DND-41 (cell line): Measurements from ENCODE around the gene ACVR2B.

Experiments
- ATAC-seq: fragments of 200-7000 bp; cut with Tn5 transposase; 3 replicates; pipeline ENCODE4 v1.9.1; 2021; ENCODE audit warnings: low read depth; ENCODE audit not compliant: insufficient read depth
- DNase-seq: peaks from one replicate; pipeline ENCODE4 v3.0.0-alpha.2; 2020
- H2AFZ ChIP-seq: 2 replicates; pipeline ENCODE4 v1.6.0; 2012; ENCODE audit warnings: low read depth, low read length
- H3K27ac ChIP-seq: 2 replicates; pipeline ENCODE4 v1.5.1; 2012; ENCODE audit warnings: low read length, inconsistent platforms
- H3K27me3 ChIP-seq: fragments of 200-600 bp; sonication (generic); 2 replicates; pipeline ENCODE4 v1.6.0; 2012; ENCODE audit warnings: low read length, mild to moderate bottlenecking, inconsistent platforms; ENCODE audit not compliant: insufficient read depth, poor library complexity
- H3K36me3 ChIP-seq: 2 replicates; pipeline ENCODE4 v1.5.1; 2012; ENCODE audit warnings: low read length, inconsistent platforms; ENCODE audit not compliant: insufficient read depth
- H3K4me1 ChIP-seq: 2 replicates; pipeline ENCODE4 v1.5.1; 2012; ENCODE audit warnings: mild to moderate bottlenecking, low read length; ENCODE audit not compliant: insufficient read depth
- H3K4me2 ChIP-seq: 2 replicates; pipeline ENCODE4 v1.6.0; 2012; ENCODE audit warnings: mild to moderate bottlenecking, moderate library complexity, low read length, inconsistent platforms; ENCODE audit not compliant: insufficient read depth
- H3K4me3 ChIP-seq, 2 experiments: fragments of 200-600 bp in 1 of 2; shearing (Covaris generic) in 1 of 2; 2 replicates each; pipeline ENCODE4 v1.5.1; 2012 to 2016; ENCODE audit warnings: inconsistent platforms in 2 of 2, low read length in 2 of 2, mild to moderate bottlenecking in 2 of 2, low read depth in 1 of 2, moderate library complexity in 1 of 2
- H3K79me2 ChIP-seq: 2 replicates; pipeline ENCODE4 v1.6.0; 2012; ENCODE audit warnings: low read length, inconsistent platforms; ENCODE audit not compliant: insufficient read depth
- H3K9ac ChIP-seq: 2 replicates; pipeline ENCODE4 v1.6.0; 2012; ENCODE audit warnings: low read depth, mild to moderate bottlenecking, inconsistent platforms, low read length, moderate library complexity
- H3K9me3 ChIP-seq: 2 replicates; pipeline ENCODE4 v1.5.1; 2012; ENCODE audit warnings: low read length, moderate library complexity, mild to moderate bottlenecking, inconsistent platforms; ENCODE audit not compliant: insufficient read depth, severe bottlenecking
- H4K20me1 ChIP-seq: 2 replicates; pipeline ENCODE4 v1.6.0; 2012; ENCODE audit warnings: low read length; ENCODE audit not compliant: insufficient read depth
- CTCF ChIP-seq: IDR thresholded peaks from 2 replicates; pipeline ENCODE4 v1.5.1; 2012; ENCODE audit warnings: borderline replicate concordance, low read length, moderate library complexity, mild to moderate bottlenecking; ENCODE audit not compliant: poor library complexity, severe bottlenecking; ENCODE audit errors: extremely low read depth
- EZH2 ChIP-seq: IDR thresholded peaks from 3 replicates; pipeline ENCODE4 v1.6.1; 2012; ENCODE audit warnings: borderline replicate concordance, low read depth, mild to moderate bottlenecking, moderate library complexity, low read length, inconsistent platforms; ENCODE audit not compliant: severe bottlenecking

Gene ACVR2B

GRCh38 chr3:38474928-38475605, 21.4 kb downstream of the ACVR2B start:
- Histone ChIP-seq H4K20me1 (peaks cover 76% of the 10 kb centered on the region), H3K9ac (no peak overlapping the region), H2AFZ (no peak overlapping the region), H3K9me3 (peaks cover 2% of the 10 kb centered on the region), H3K4me2 (no peak overlapping the region), H3K36me3 (peaks cover 33% of the 10 kb centered on the region), H3K27ac (no peak overlapping the region), H3K27me3 (no peaks in the 10 kb centered on the region), H3K4me3 (no peak overlapping the region), H3K4me1 (no peaks in the 10 kb centered on the region), H3K79me2 (peaks cover 70% of the 10 kb centered on the region)
- no peak for TF ChIP-seq EZH2
- TF ChIP-seq CTCF: no peak
- DNase-seq: no peak
- ATAC-seq: no peak

- H2AFZ ChIP-seq: no peak overlapping the region
- peaks cover 79% of the 10 kb centered on the region for H4K20me1 ChIP-seq
- no peak overlapping the region for H3K4me3 ChIP-seq
- H3K9me3 ChIP-seq: no peaks in the 10 kb centered on the region
- peaks cover 64% of the 10 kb centered on the region for H3K79me2 ChIP-seq
- TF ChIP-seq EZH2: no peak
- no peak for TF ChIP-seq CTCF
- H3K36me3 ChIP-seq: peaks cover 39% of the 10 kb centered on the region
- no peak overlapping the region for H3K27ac ChIP-seq
- H3K27me3 ChIP-seq: no peaks in the 10 kb centered on the region
- DNase-seq (no peak), ATAC-seq (no peak)
- H3K4me2 ChIP-seq: no peak overlapping the region
- H3K4me1 ChIP-seq: no peaks in the 10 kb centered on the region
- no peak overlapping the region for H3K9ac ChIP-seq
Measured at GRCh38 chr3:38475716-38476115, 22.0 kb downstream of the ACVR2B start.

GRCh38 chr3:38476157-38476756, 22.6 kb downstream of the ACVR2B start:
- Histone ChIP-seq H3K4me3 (no peak overlapping the region), H3K36me3 (peaks cover 45% of the 10 kb centered on the region), H3K79me2 (peaks cover 59% of the 10 kb centered on the region), H3K9ac (no peak overlapping the region), H3K27me3 (no peaks in the 10 kb centered on the region), H3K9me3 (no peaks in the 10 kb centered on the region), H3K4me2 (no peak overlapping the region), H3K27ac (no peak overlapping the region), H4K20me1 (peaks cover 77% of the 10 kb centered on the region), H3K4me1 (no peaks in the 10 kb centered on the region), H2AFZ (no peak overlapping the region)
- DNase-seq (no peak), ATAC-seq (no peak)
- TF ChIP-seq CTCF (no peak), EZH2 (no peak)
